Activated naive CD4-positive, alpha-beta T cell treated with Interleukin-2 at 50 U/mL for 16 hours (primary cell): ENCODE data around the gene MYH6.
"Not testable (repeated sequence)": the region's sequence is repeated elsewhere in the genome, so short reads cannot be mapped to it uniquely, and the experiment has no call there.

Experiments
- DNase-seq: peaks from one replicate; pipeline ENCODE4 v3.0.0-alpha.2; 2020

Gene MYH6

GRCh38 chr14:23435543-23436326 lies 27.7 kb upstream of the MYH6 start, which contains the start of gene MYH7:
Gene MYH7, minus strand, starts transcription at chr14:23435660. Its CDS starts 1,928 bp downstream, at chr14:23433732.
- no peak for DNase-seq

GRCh38 chr14:23434488-23435222 lies 26.6 kb upstream of the MYH6 start:
- DNase-seq, result no peak

GRCh38 chr14:23433457-23433856 lies 25.4 kb upstream of the MYH6 start:
- DNase-seq, result no peak

GRCh38 chr14:23432946-23433345 lies 24.9 kb upstream of the MYH6 start:
- DNase-seq, result no peak

- no peak for DNase-seq
Measured at GRCh38 chr14:23432102-23432925, 24.2 kb upstream of the MYH6 start.

GRCh38 chr14:23431486-23431885 lies 23.4 kb upstream of the MYH6 start:
- DNase-seq, result no peak

GRCh38 chr14:23430723-23431085 lies 22.6 kb upstream of the MYH6 start:
- no peak for DNase-seq

- DNase-seq, result no peak
Measured at GRCh38 chr14:23430016-23430722, 22.1 kb upstream of the MYH6 start.

- no peak for DNase-seq
Measured at GRCh38 chr14:23428686-23429495, 20.8 kb upstream of the MYH6 start.

- not testable (repeated sequence) for DNase-seq
Measured at GRCh38 chr14:23425798-23426197, 17.7 kb upstream of the MYH6 start.

GRCh38 chr14:23425169-23425568 lies 17.1 kb upstream of the MYH6 start:
- no peak for DNase-seq

- DNase-seq, result no peak
Measured at GRCh38 chr14:23423657-23424056, 15.6 kb upstream of the MYH6 start.

- DNase-seq, result no peak
Measured at GRCh38 chr14:23421594-23421993, 13.5 kb upstream of the MYH6 start.

GRCh38 chr14:23419646-23420045 lies 11.6 kb upstream of the MYH6 start:
- not testable (repeated sequence) for DNase-seq

GRCh38 chr14:23418021-23418420 lies 9.9 kb upstream of the MYH6 start:
- no peak for DNase-seq

- not testable (repeated sequence) for DNase-seq
Measured at GRCh38 chr14:23417269-23417668, 9.2 kb upstream of the MYH6 start.

- no peak for DNase-seq
Measured at GRCh38 chr14:23416801-23417200, 8.7 kb upstream of the MYH6 start.

- no peak for DNase-seq
Measured at GRCh38 chr14:23415821-23416778, 8.0 kb upstream of the MYH6 start.

GRCh38 chr14:23414906-23415820 lies 7.1 kb upstream of the MYH6 start:
- DNase-seq, result no peak
